Subcutaneous adipose tissue (tissue), 4 donors: ENCODE data around the gene ATRN. TPM values are rescaled to one million over a fixed set of nuclear protein-coding genes. Genes with fewer than 3 reads are reported as not detected.

Source experiments
- CTCF ChIP-seq: fragments of 450-650 bp; IDR thresholded peaks from one replicate; pipeline ENCODE4 v1.5.1; 2016; ENCODE audit warnings: low read depth, mild to moderate bottlenecking, control low read depth, antibody characterized with exemption, moderate library complexity
- total RNA-seq, 4 donors: library from RNA; depleted of rRNA; stranded (reverse); fragments of >200 nt; gene quantifications; one replicate each; pipeline ENCODE4 v1.1.0, GENCODE V29; 2016

Gene ATRN
- total RNA-seq, 4 donors from 2014 or later: 24.7 to 42.3 (median 30.3) TPM

- no peak for TF ChIP-seq CTCF
These were observed 209.2 kb downstream of the ATRN start for GRCh38 chr20:3679749-3680700.

DNA sequence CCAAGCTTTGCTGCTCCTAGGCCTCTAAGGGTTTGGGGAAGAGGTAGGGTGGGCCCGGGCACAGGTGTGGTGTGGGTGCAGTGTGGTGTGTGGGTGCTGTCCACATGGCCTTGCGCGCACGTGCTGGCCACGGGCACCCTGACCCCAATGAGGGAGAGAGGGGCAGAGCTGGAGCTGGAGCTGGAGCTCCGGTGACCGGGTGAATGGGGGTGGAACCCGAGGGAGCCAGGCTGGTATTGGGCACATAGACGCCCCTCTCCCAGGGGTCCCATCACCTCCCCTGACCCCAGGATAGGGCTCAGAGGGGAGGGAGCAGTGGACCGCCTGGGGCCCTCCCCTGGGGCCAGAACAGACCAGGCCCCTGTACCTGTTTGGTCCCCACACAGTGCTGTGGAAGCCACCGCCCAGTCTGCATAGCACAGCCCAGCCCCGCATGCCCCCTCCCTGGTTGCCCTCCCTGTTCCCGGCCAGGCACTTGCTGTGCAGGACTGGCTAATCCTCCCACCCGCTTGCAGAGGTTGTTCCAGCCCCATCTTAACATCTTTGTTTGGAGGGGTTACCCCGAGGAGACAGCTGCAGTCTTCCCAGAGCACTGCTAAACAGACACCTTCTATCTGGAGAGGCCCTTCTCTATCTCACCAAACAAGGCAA, 210.0 kb downstream of the ATRN start:
- no peak for TF ChIP-seq CTCF

DNA sequence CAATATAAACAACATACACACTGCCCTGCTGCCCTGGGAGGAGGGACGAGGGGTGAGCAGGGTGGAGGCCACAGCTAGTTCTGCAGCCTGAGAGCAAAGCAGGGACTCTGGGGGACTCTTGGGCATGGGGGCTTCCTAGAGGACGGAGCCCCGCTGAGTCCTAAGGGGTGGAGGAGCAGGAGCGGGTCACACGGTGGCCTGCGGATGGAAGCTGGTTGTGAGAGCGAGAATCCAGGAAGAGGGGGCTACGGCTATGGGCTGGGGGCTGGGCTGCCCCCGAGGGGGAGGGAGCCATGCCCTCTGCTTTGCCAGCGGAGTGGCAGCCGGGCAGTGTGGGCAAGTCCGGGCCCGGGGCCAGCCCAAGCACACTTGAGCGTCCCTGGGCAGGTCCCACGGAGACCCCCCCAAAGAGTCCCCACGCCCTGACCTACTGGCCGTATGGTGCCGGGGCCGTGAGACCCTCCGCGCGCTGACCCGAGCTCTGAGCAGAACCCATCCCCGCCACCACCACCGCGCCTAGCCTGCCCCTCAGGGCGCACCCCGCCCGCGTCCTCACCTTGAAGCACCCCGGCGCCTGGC, 210.6 kb downstream of the ATRN start:
- TF ChIP-seq CTCF: no peak

GRCh38 chr20:3681931-3682781, 211.3 kb downstream of the ATRN start, which contains the start of gene ADAM33:
TSS of gene ADAM33 (minus strand) at chr20:3682010. CDS start at chr20:3682004, 6 bp downstream.
- TF ChIP-seq CTCF: no peak

GRCh38 chr20:3685341-3685740, 214.5 kb downstream of the ATRN start:
- no peak for TF ChIP-seq CTCF

- no peak for TF ChIP-seq CTCF
These were observed 215.6 kb downstream of the ATRN start for GRCh38 chr20:3686421-3686820.
